ENCODE data around the gene TOGARAM2. TPM values are rescaled to one million over a fixed set of nuclear protein-coding genes. Genes with fewer than 3 reads are reported as not detected.

The TOGARAM2 gene
- total RNA-seq, 5 donors from 2014 or later (not counting 1 experiment from before 2014, with no cell fraction given), result 1.7 to 5.2 (median 2.7) TPM

DNA sequence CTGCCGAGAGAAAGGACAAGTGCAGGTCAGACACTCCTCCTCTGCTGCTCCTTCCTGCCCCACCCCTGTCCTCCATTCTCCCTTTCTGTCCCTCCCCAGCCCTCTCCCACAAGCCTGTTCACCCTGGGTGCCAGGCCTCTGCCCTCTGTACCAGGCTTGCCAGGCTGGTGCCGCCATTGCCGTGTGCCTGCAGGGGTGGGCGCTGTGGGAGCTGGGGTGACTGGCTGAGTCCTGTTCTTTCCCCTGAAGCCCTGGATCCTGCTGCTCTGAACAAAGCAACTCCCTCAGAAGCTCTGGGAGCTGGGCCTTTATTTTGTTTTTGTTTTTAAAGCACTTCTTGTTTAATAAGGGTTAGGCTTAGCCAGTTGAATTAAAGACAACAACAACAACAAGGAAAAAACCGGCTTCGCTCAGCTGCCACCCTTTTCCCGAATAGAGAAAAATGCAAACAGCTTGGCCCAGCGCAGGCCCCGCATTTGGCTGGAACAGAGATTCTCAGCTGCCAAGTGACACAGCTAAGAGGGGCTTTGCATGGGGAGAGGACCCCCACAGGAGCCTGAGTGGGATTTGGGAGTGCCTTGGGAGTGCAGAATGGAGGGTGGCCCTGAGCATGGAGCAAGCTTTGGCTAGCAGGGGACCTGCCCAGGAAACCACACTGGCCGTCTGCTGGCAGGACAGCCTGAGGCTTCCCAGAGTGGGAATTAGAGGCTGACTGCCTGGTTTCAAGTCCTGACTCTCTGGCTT is 84.1 kb downstream of the TOGARAM2 start:
- Histone ChIP-seq H3K4me3 (ENCODE audit: control insufficient read depth in 1 of 2, extremely low read depth in 1 of 2, low read length in 1 of 2) (no peak overlapping the region), H3K36me3 (ENCODE audit: control insufficient read depth in 2 of 2, extremely low read depth in 1 of 2, insufficient read depth in 1 of 2, low read length in 1 of 2) (no peaks in the 10 kb centered on the region), H3K27ac (ENCODE audit: low read length) (no peak overlapping the region), H3K27me3 (replicated peaks in 1 of 2; ENCODE audit: control insufficient read depth in 2 of 2, extremely low read depth in 1 of 2, insufficient read depth in 2 of 2, low read length in 1 of 2) (no peaks in the 10 kb centered on the region), H3K9me3 (no peaks in the 10 kb centered on the region), H3K4me1 (ENCODE audit: control insufficient read depth in 1 of 2, extremely low read depth in 1 of 2, insufficient read depth in 2 of 2, low read length in 2 of 2) (no peaks in the 10 kb centered on the region)
- WGBS (ENCODE audit: insufficient coverage), result 92% methylated on average over 7 of the region's 10 CpGs
- no peak for ATAC-seq (replicated peaks in 1 of 4)
- no peak overlapping the region for H3K4me3 Mint-ChIP-seq
- no peaks in the 10 kb centered on the region for H3K36me3 Mint-ChIP-seq
- DNase-seq, result no peak
- peaks cover 0 to 1% (median 0%) of the 10 kb centered on the region in 3 donors for H3K4me1 Mint-ChIP-seq
- H3K9me3 Mint-ChIP-seq, result no peaks in the 10 kb centered on the region
- ChIA-PET CTCF (no interaction called here), POLR2A (no interaction called here)
- H3K27ac Mint-ChIP-seq, result no peak overlapping the region
- H3K27me3 Mint-ChIP-seq, result no peaks in the 10 kb centered on the region

DNA sequence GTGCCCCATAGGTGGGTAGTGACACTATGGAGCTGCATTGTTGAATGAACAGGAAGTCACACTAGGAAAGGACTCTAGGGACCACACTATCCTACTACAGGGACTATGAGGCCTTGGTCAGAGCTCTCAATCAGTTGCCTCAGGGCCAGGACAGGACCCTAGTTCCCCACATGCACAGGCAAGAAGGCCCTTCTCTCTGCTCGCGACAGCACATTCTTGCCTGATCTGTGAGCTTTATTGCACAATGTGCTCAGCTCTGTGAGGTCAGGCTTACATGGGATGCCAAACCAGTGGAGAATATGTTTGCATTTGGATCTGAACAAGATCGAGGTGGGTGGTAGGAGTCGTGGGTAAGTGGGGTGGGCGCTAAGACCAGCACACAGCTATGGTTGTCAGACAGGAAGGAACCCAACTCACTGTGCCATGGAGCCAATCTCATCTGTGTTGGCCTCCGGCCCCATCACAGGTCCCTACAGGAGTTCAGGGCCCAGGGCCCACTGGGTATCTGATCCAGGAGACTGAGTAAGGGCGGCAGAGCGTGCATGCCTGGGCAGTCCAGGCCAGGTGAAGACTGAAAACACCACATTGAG is 85.3 kb downstream of the TOGARAM2 start:
- no peak overlapping the region for H3K27ac Mint-ChIP-seq
- Histone ChIP-seq H3K27me3 (replicated peaks in 1 of 2; ENCODE audit: control insufficient read depth in 2 of 2, extremely low read depth in 1 of 2, insufficient read depth in 2 of 2, low read length in 1 of 2) (peaks cover 0 to 1% of the 10 kb centered on the region in 2 experiments), H3K4me1 (ENCODE audit: control insufficient read depth in 1 of 2, extremely low read depth in 1 of 2, insufficient read depth in 2 of 2, low read length in 2 of 2) (no peaks in the 10 kb centered on the region), H3K4me3 (ENCODE audit: control insufficient read depth in 1 of 2, extremely low read depth in 1 of 2, low read length in 1 of 2) (no peak overlapping the region), H3K36me3 (ENCODE audit: control insufficient read depth in 2 of 2, extremely low read depth in 1 of 2, insufficient read depth in 1 of 2, low read length in 1 of 2) (no peaks in the 10 kb centered on the region), H3K9me3 (no peaks in the 10 kb centered on the region), H3K27ac (ENCODE audit: low read length) (no peak overlapping the region)
- H3K36me3 Mint-ChIP-seq, result no peaks in the 10 kb centered on the region
- DNase-seq (no peak), ATAC-seq (replicated peaks in 1 of 4) (no peak)
- ChIA-PET POLR2A (no interaction called here), CTCF (no interaction called here)
- no peaks in the 10 kb centered on the region for H3K9me3 Mint-ChIP-seq
- no peak overlapping the region for H3K4me3 Mint-ChIP-seq
- 92% methylated on average over 8 of the region's 8 CpGs for WGBS (ENCODE audit: insufficient coverage)
- no peaks in the 10 kb centered on the region for H3K4me1 Mint-ChIP-seq
- no peaks in the 10 kb centered on the region for H3K27me3 Mint-ChIP-seq

- Mint-ChIP-seq H3K4me3 (no peak overlapping the region), H3K27me3 (no peaks in the 10 kb centered on the region), H3K27ac (no peak overlapping the region), H3K4me1 (no peaks in the 10 kb centered on the region), H3K9me3 (no peaks in the 10 kb centered on the region), H3K36me3 (no peaks in the 10 kb centered on the region)
- no peaks in the 10 kb centered on the region for H3K36me3 ChIP-seq (ENCODE audit: control insufficient read depth in 2 of 2, extremely low read depth in 1 of 2, insufficient read depth in 1 of 2, low read length in 1 of 2)
- no peak overlapping the region for H3K4me3 ChIP-seq (ENCODE audit: control insufficient read depth in 1 of 2, extremely low read depth in 1 of 2, low read length in 1 of 2)
- 95% methylated on average over 5 of the region's 7 CpGs for WGBS (ENCODE audit: insufficient coverage)
- no peaks in the 10 kb centered on the region for H3K4me1 ChIP-seq (ENCODE audit: control insufficient read depth in 1 of 2, extremely low read depth in 1 of 2, insufficient read depth in 2 of 2, low read length in 2 of 2)
- ATAC-seq (replicated peaks in 1 of 4) (no peak), DNase-seq (no peak)
- no peaks in the 10 kb centered on the region for H3K9me3 ChIP-seq
- CTCF ChIA-PET, result no interaction called here
- H3K27ac ChIP-seq (ENCODE audit: low read length), result no peak overlapping the region
- POLR2A ChIA-PET, result no interaction called here
- peaks cover 0 to 6% of the 10 kb centered on the region in 2 experiments for H3K27me3 ChIP-seq (replicated peaks in 1 of 2; ENCODE audit: control insufficient read depth in 2 of 2, extremely low read depth in 1 of 2, insufficient read depth in 2 of 2, low read length in 1 of 2)
Measured at GRCh38 chr2:29066997-29067605, 86.0 kb downstream of the TOGARAM2 start.

- Mint-ChIP-seq H3K9me3 (no peaks in the 10 kb centered on the region), H3K4me3 (no peak overlapping the region), H3K4me1 (no peaks in the 10 kb centered on the region), H3K27ac (no peak overlapping the region), H3K36me3 (no peaks in the 10 kb centered on the region), H3K27me3 (no peaks in the 10 kb centered on the region)
- Histone ChIP-seq H3K27ac (ENCODE audit: low read length) (no peak overlapping the region), H3K27me3 (replicated peaks in 1 of 2; ENCODE audit: control insufficient read depth in 2 of 2, extremely low read depth in 1 of 2, insufficient read depth in 2 of 2, low read length in 1 of 2) (peaks cover 0 to 9% of the 10 kb centered on the region in 2 experiments), H3K4me1 (ENCODE audit: control insufficient read depth in 1 of 2, extremely low read depth in 1 of 2, insufficient read depth in 2 of 2, low read length in 2 of 2) (no peaks in the 10 kb centered on the region), H3K9me3 (no peaks in the 10 kb centered on the region), H3K4me3 (ENCODE audit: control insufficient read depth in 1 of 2, extremely low read depth in 1 of 2, low read length in 1 of 2) (no peak overlapping the region), H3K36me3 (ENCODE audit: control insufficient read depth in 2 of 2, extremely low read depth in 1 of 2, insufficient read depth in 1 of 2, low read length in 1 of 2) (no peaks in the 10 kb centered on the region)
- ATAC-seq (replicated peaks in 1 of 4) (no peak), DNase-seq (no peak)
- 91% methylated on average over 6 of the region's 7 CpGs for WGBS (ENCODE audit: insufficient coverage)
- POLR2A ChIA-PET, result no interaction called here
- CTCF ChIA-PET, result no interaction called here
Measured at GRCh38 chr2:29068513-29068912, 87.4 kb downstream of the TOGARAM2 start.

DNA sequence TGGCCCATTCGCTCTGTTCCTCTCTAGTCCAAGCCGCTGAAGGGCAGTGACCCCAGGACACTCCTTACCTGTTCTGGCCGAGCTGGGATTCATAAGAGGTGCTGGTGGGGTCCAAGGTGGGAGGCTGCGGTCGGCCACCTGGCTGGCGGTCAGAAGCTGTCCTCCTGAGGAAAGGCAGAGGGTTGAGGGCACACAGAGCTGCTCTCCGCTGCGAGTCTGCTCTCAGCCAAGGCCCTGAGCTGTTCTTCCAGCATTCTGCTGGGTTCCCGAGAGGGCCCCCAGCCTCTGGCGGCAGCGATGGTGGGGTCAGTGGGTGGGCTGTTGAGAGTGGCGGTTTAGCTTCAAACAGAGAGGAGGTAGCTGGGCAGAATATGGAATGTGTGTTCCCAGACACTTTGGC is 89.4 kb downstream of the TOGARAM2 start:
- ATAC-seq (replicated peaks in 1 of 4) (no peak), DNase-seq (no peak)
- Mint-ChIP-seq H3K9me3 (no peaks in the 10 kb centered on the region), H3K27ac (no peak overlapping the region), H3K27me3 (no peaks in the 10 kb centered on the region), H3K4me1 (no peaks in the 10 kb centered on the region), H3K4me3 (no peak overlapping the region), H3K36me3 (no peaks in the 10 kb centered on the region)
- POLR2A ChIA-PET, result interaction anchor here in 1 of 2 donors (0.5 kb wide), 1 partner anchor 123 kb away, joined by 3 read pairs; no protein-coding TSS in a partner anchor
- Histone ChIP-seq H3K27ac (ENCODE audit: low read length) (no peak overlapping the region), H3K4me1 (ENCODE audit: control insufficient read depth in 1 of 2, extremely low read depth in 1 of 2, insufficient read depth in 2 of 2, low read length in 2 of 2) (no peaks in the 10 kb centered on the region), H3K36me3 (ENCODE audit: control insufficient read depth in 2 of 2, extremely low read depth in 1 of 2, insufficient read depth in 1 of 2, low read length in 1 of 2) (no peaks in the 10 kb centered on the region), H3K9me3 (no peaks in the 10 kb centered on the region), H3K27me3 (replicated peaks in 1 of 2; ENCODE audit: control insufficient read depth in 2 of 2, extremely low read depth in 1 of 2, insufficient read depth in 2 of 2, low read length in 1 of 2) (peaks cover 0 to 9% of the 10 kb centered on the region in 2 experiments), H3K4me3 (ENCODE audit: control insufficient read depth in 1 of 2, extremely low read depth in 1 of 2, low read length in 1 of 2) (no peak overlapping the region)
- CTCF ChIA-PET, result interaction anchor here in 1 of 2 donors (0.6 kb wide), 1 partner anchor 59 kb away, joined by 3 read pairs; no protein-coding TSS in a partner anchor
- 90% methylated on average over 10 of the region's 12 CpGs for WGBS (ENCODE audit: insufficient coverage)

DNA sequence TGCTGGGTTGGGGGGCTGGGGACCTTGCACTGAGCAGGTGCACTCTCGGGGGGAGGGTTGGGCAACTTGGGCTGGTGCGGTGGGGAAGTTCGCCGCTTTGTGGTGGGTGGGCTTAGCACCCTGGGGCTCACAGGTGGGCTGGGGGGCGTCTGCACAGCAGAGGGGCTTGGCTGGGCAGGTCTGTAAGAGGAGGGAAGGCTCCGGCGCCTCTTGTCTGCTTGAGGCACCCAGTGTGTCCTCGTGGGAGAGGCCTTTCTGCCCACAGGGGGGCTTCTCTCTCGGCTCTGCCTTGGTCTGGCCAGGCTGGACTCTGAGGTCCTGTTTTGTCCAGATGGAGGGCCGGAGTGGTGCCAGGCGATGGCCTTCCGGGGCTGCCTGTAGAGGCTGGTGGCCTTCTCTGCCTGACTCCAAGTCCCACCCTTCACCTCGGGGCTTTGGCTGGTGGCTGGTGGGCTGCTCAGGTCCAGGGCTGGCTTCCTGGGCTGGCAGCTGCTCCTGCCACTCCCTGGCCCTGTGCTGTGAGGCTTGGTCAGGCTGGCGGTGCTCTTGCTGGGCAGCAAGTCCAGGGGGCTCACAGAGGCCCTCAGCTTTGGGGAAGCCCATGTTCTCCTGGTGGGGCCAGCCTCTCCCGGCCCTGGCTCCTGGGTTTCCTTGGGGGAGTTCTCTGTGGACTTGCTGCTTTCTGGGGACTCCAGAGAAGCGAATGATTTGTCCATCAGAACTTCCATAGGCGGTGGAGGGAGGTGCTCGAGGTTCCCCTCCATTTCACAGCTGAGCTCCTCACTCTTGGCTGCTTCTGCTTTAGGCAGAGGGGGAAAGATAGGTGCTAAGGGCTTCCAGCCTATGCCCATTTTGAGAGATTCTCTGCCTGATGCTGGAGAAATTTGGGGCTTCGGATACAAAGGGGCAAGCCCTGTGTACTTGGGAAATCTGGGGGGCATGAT is 90.2 kb downstream of the TOGARAM2 start:
- H3K27ac ChIP-seq (ENCODE audit: low read length), result no peak overlapping the region
- H3K4me1 ChIP-seq (ENCODE audit: control insufficient read depth in 1 of 2, extremely low read depth in 1 of 2, insufficient read depth in 2 of 2, low read length in 2 of 2), result no peaks in the 10 kb centered on the region
- H3K36me3 ChIP-seq (ENCODE audit: control insufficient read depth in 2 of 2, extremely low read depth in 1 of 2, insufficient read depth in 1 of 2, low read length in 1 of 2), result no peaks in the 10 kb centered on the region
- Mint-ChIP-seq H3K36me3 (no peaks in the 10 kb centered on the region), H3K9me3 (no peaks in the 10 kb centered on the region), H3K4me1 (no peaks in the 10 kb centered on the region), H3K4me3 (no peak overlapping the region), H3K27ac (no peak overlapping the region), H3K27me3 (no peaks in the 10 kb centered on the region)
- 74% methylated on average over 17 of the region's 19 CpGs for WGBS (ENCODE audit: insufficient coverage)
- H3K9me3 ChIP-seq, result no peaks in the 10 kb centered on the region
- ChIA-PET POLR2A (no interaction called here), CTCF (no interaction called here)
- peaks cover 0 to 9% of the 10 kb centered on the region in 2 experiments for H3K27me3 ChIP-seq (replicated peaks in 1 of 2; ENCODE audit: control insufficient read depth in 2 of 2, extremely low read depth in 1 of 2, insufficient read depth in 2 of 2, low read length in 1 of 2)
- H3K4me3 ChIP-seq (ENCODE audit: control insufficient read depth in 1 of 2, extremely low read depth in 1 of 2, low read length in 1 of 2), result no peak overlapping the region
- no peak for DNase-seq
- no peak for ATAC-seq (replicated peaks in 1 of 4)
